Hindlimb muscle (tissue), 1 donor: Measurements from ENCODE around the gene ARPP21. TPM values are rescaled to one million over a fixed set of nuclear protein-coding genes. Genes with fewer than 3 reads are reported as not detected.

Source experiments
- DNase-seq: peaks from one replicate; pipeline ENCODE4 v3.0.0-alpha.2; 2013
- polyA plus RNA-seq: library from polyadenylated mRNA; unstranded; fragments of 120-200 nt; gene quantifications from one replicate; pipeline ENCODE4 v1.2.1, GENCODE V29; 2013; ENCODE audit not compliant: insufficient read length

ARPP21 gene
- polyA plus RNA-seq, 1 donor: 242 TPM

DNA sequence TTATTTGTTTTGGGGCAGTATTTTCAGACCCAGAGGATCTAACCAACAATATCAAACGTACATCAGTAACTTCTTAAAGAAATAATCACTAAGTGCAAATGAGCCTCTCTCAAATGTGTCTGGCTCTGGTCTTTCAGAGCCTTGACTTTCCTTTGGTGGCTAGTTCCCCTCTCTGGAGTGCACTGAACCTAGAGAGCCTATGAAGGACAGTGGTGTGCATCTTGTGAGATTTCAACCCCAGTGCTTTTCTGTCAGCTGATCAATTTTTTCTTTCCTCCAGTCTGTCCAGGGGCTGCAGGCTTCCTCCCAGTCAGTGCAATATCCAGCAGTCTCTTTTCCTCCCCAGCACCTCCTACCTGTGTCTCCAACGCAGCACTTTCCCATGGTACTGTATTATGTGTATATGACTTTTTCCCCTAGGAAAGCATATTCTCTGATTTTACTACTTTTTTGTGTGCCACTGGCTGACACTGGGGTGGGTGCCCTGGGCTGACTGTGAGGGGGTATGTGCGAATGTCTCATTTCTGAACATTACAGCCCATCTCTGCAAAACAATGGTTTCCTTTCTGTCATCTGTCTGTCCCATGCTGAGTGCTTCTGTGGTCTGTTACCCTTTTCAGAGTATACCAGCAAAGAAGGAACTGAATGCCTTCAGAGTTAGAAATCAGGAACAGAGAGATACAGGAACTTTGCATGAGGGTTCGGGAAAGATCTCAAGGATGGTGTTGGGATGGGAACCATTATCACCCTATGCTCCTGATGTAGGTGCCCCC is 98.8 kb downstream of the ARPP21 start:
- no peak for DNase-seq

DNA sequence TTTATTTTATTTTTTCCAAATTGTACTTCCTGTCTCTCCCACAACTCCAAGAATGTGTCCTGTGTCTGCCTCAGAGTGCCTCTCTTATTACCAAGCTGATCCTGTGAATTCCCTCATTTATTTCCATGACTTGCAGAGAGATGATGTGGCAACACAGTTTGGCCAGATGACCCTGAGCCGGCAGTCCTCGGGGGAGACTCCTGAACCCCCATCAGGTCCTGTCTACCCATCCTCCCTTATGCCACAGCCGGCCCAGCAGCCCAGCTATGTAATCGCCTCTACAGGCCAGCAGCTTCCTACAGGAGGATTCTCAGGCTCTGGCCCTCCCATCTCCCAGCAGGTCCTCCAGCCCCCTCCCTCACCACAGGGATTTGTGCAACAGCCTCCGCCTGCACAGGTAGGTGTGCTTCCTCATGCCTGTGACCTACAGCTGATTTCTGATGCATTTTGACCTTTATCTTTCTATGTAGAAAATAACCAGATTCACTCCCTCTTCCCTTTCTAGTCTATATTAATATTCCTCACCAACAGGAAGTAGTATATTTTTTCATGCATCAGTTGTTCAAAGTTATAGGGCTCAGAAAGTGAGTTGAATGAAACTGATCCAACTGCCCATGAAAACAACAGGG is 100.0 kb downstream of the ARPP21 start:
- DNase-seq: no peak

DNA sequence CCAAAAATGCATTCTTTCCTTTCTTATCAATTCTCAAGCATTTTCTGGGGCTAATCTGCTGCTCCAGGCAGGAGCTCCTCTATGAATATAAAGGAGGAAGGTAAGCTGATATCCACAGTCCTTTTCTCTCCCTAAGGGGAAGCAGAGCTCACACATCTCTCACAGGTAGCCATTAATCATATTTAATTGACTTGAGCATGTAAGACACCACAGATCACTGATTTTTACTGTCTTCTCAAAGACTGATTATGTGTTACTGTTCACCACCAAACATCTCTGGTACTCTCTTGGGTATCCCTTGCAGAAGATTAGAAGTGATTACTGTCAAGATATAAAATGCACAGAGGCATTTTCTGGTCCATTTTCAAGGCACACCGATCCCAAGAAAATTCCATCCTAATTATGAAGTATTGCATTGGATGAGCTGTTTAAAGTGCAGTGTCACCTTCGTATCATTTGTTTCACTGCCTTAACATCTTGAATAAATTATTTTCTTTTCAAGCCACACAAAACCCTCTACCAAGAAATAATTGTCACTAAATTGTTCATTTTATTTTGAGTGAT is 100.7 kb downstream of the ARPP21 start:
- DNase-seq: no peak

DNA sequence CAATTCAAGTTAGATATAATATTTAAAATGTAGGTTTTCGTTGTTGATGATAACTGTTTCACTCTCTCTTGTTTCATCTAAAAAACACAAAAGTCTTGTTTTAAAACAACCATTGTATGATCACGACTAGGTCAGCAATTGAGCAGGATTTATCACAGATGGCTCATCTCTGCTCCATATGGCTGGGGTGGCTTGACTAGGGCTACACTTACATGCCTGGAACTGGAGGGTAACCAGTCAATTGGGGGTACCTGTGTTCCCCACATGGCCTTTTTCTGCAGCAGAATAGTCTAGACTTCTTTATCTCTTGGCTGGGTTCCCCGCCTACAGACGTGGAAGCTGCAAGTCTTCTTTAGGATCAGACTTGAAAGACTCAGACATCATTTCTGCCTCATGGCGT is 103.9 kb downstream of the ARPP21 start:
- no peak for DNase-seq

DNA sequence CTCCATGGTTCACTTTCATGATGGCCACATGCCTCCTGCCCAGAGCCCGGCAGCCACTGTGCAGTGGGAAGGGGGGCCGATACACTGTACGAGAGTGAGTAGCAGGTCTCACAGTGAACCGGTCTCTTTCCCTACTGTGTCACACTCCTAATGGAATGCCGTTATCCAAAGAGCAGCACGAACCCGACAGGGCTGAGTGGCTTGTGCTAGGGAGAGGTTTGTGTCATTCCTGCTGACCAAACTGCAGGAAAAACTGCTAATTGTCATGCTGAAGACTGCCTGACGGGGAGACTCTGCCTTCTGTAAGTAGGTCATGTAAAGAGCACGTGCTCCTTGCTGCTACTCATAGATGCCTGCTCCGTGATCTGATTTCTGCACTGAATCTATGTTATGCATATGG is 105.1 kb downstream of the ARPP21 start:
- no peak for DNase-seq

DNA sequence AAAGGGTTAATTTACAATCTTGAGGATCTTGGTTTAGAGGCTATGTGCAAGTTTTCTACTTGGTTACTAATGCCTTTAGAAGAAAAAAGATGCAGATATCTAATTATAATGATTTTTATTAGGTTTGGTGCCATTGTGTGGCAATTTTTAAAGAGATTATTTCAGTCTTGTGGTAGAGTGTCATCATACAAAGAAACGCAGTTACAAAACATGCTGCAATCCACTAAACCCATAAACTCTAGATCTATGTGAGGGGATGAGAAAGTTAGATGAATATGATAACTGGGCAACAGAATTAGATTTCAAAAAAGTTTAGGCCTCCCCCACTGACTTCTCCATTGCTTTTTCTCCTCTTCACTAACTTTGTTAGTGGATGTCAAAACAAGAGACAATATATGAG is 106.0 kb downstream of the ARPP21 start:
- no peak for DNase-seq

DNA sequence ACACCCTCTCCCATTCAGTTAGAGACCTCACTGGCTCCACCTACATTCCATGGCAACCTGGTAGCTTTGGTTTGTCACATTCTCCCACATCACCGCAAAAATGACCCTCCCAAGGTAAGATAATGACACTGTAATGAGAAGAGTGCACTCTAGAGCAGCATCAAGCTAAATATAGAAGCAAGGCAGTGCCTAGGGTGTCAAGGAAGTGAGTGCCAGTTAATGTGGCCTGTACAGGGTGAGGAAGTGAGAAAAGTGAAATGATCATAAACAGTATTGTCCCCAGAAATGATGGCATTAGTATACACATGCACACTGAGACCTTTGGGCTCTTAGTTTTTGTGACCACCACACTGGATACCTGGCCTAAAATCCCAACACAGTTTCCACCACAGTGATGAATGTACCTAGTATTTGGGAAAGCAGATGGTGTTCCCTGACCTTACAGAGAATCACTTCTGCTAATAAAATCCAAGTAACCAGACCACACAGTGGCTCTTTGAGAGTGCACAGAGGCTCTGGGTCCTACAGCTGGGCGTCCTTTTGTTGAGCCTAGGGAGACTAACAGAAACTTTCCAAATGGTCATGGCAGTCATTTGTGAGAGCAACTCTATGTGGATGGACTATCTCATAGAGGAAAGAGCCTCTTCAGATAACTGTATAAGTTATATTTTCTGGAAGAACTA is 106.6 kb downstream of the ARPP21 start:
- no peak for DNase-seq

DNA sequence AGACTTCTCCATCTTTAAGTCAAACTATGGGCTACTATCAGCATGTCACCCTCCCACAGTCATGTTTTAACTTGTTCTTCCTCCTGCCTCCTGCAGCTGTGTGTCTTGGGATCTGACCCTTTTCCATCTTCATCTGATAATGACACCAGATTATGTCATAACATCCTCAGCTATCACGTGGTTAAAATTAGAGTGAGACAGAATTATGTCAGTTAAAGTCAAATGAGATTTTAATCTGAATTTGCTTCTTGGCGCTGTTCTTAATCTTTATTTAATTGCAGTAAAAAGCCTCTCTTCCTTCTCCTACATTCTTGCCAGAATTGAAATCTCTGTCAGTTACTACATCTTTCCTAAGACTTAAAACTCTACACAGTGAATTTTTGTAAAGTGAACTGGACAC is 107.2 kb downstream of the ARPP21 start:
- no peak for DNase-seq

DNA sequence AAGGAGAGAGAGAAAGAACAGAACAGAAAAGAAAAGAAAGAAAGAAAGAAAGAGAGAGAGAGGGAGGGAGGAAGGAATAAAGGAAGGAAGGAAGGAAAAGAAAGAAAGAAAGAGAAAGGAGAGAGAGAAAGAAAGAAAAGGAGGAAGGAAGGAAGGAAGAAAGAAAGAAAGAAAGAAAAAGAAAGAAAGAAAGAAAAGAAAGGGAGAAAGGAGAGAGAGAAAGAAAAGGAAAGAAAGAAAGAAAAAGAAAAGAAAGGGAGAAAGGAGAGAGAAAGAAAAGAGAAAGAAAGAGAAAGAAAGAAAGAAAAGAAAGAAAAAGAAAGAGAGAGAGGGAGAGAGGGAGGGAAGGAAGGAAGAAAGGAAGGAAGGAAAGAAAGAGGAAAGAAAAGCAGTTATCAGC is 108.8 kb downstream of the ARPP21 start:
- no peak for DNase-seq

DNA sequence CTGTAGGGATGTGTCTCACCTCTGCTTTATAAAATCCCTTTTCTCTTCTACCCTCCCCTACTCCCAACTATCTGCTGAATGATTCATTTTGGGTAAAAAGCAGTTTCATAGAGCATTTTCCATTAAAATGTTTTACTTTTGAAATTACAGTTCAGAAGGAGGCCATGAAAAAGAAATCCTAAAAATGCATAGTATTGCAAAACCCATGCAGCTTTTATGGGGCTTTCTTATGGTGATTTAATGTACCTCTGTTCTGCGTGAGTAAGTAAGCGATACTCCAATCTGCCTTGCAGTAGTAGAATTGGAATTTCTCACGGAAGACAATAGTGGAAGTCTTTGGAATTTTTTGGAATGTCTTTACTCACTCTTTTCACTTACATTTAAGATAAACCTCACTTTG is 111.9 kb downstream of the ARPP21 start:
- no peak for DNase-seq

DNA sequence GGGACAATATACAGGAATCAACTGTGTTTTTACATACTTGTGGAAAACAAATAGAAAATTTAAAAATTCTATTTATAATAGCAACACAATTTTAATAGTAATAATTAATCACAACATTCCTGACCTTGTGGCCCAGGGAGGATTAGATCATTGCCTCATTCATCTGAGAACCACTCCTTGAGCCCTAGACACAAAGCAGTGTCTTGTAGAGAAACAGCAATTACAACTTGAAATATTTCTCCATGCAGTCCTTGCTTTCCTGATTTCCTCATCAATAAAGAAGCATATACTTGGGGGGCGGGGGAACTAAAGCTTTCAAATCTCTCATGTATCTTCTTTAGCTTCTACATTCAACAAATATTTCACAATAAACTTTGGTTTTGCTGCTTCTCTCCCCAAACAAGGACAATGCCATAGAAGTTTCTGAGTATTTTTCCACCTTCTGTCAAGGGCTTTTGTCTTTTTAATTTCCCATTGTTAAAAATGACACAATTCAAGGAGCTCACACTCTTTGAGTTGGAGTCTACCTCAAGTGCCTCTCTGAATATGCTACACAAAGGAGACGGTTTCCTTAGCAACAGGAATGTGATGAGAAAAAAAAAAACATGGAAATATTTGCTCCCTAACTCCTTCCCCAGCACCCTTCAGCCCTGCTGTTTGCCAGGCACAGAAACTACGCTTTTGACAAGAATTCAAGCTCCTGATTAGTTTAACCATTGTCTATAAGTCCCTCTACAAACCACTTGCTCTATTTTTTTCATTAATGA is 118.8 kb downstream of the ARPP21 start:
- DNase-seq: no peak

DNA sequence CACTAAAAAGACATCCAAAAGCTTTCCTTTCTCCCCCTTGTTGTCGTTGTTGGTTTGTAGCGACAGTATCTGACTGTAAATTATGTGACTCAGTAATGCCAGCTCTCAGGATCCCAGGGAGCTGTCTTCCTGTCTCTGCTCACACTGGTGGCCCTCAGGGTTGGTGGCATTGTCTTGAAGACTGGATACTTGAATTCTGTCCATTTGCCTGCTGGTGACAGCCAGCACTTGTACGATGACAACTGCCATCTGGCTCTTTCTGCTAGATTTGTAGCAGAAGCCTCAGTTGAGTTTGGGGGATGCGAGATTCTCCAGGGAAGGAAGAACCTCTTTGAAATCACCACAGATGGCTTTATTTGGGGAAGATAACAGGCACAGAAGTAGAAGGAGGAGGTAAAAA is 120.8 kb downstream of the ARPP21 start:
- no peak for DNase-seq

DNA sequence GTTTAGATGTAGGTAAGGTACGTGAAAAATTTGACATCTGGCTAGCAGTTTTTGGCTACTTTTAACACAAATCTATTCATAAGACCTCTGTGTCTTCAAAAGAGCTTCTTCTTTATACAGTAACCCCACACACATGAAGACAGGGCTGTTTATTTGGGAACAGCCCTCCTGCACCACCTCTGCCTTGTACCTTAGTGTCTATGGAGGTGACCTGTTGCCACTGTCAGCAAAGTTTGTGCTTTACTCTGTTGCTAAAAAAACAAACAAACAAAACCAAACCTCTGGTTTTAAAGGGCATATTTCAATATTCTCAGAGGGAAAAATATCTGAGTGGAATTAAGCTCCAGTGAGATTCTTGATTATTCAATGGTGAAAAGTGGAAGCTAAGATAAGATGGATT is 122.0 kb downstream of the ARPP21 start:
- no peak for DNase-seq

DNA sequence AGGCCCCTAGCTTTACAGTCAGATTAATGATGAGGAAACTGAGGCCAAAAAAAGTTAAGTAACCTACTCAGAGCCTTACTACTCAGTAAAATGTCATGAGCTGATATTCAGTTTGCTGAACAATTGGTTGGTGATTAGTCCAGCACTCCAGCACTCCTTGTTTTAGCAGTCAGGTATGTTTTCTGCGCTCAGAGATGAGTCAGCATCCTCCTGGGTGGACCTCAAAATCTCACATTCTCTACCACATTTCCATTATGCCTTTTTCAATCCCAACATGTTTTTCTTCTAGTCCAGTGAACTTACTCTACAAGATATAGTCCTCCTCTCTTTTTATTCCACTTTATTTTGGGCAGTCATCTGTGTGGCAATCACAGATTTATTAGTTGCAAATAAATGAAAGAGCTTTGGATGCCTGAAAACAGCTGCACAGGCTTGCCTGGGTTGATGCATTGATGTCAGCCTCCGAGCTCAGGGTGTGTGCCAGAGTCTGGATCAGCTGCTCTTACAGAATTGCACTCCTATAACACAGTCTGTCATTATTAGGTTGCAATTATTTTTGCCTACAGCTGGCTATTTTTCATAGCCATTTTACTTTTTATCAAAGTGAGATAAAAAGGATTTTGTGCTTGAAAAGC is 133.2 kb downstream of the ARPP21 start:
- peak; percentile 19 for DNase-seq

DNA sequence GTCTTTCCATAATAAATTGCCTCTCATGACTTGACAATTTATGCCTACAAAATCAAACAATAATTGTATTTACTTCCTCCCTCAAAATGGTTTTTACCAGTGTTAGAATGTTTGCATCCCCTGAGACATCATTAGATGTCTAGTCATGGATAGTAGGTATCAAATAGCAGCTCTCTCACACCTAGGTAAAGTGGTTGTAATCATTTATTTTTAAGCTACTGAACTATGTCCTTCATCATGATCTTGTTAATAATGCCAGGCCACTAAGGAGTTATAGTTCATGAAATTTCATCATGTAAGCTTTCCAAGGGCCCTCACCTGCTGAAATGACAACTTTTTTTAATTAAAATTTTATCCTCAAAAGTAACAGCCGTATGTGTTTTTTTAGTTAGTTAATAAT is 134.1 kb downstream of the ARPP21 start:
- no peak for DNase-seq

DNA sequence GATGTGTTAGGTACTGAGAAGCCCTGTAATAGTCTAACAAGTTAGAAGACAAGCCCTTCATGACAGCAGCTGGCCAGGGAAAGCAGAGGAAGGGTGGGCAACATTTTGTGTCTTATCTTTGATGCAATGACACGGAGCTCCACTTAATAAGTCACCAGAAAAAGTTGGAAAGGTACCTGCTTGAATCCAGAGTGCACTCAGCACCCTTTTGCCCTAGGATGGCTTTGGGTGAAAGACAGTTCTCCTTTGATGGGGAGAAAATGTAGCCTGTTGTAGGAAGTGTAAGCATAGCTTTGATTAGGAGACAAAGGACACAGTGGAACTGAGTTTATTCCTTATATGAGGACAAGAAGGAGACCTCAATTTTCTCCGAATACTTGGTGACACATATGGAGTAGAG is 137.0 kb downstream of the ARPP21 start:
- no peak for DNase-seq

DNA sequence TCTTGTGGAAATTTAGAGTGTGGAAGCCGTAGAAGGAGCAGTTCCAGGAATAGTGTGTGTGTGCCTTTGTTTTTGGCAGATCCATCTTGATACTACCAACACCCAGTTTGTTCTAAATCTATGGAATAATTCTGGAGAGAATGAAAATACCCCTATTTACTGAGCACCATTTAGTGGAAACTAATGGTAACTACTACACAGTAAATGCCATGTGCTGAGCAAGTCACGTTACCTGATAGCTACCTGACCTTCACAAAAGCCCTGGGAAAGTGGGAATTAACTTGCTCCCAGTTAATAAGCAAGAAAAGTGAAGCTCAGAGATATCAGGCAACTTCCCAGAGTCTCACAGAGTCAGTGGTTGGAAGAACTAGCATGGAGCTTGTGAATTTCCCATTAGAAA is 137.7 kb downstream of the ARPP21 start:
- DNase-seq: no peak

DNA sequence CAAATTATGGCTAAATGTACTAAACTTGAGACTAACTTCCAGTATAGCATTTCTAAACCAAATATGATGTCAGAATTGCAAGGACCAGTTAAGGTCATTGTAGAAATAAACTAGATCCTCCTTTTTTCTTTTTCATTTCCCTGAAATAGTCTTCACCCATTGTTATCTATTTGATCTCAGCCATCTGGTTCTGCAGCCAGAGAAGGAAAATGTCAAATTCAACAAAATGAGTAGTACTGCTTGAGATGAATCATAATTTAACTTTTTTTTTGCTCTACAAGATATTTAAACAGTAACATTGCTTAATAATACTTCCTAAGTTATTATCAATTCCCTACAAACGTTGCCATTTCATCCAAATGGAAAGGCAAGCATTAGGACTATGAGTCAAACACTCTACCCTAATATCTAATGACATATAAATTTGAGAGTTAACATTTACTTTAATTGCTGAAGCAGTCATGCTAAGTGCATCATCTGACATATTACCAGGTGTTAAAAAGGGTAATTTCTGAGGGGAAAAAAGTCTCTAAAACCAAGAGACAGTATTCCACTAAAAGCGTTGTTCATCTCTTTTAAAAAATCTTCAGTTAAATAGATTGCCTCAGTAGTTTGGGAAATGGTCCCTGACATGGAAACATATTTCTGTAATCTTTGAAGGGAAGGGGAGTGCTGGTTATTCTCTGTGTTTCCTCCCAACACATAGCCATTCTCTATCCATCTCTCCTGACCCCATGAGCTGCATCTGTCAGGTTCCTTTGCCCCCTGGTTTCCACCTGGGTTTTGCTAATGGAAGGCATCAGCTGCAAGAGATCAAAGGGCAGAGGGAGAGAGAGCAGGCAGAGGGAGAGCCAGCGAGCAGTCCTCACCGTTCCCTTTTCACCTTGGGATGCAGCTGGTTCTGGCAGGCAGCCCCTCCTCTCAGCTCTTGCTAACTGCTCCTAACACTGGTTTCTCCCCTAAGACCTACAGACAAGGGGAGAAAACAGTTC is 138.5 kb downstream of the ARPP21 start:
- DNase-seq: no peak

DNA sequence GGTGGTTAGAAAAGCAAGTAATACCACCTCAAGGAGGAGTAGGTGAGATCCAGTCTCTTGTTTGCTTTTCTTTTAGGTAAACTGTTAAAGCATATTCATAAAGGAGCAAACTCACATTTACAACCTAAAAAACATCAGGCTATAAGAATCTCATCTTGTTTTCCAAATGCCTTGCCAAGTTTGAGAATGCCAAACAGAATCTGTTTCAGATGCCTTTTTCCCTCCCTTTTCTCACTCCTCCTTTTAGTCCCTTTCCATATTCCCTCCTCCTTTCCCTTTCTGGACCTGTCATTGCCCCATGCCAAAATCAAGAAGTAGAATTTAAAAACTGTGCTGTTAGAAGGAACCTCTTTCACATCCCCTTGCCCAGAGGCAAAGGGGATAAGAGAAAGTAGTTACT is 140.3 kb downstream of the ARPP21 start:
- peak; percentile 3 for DNase-seq

DNA sequence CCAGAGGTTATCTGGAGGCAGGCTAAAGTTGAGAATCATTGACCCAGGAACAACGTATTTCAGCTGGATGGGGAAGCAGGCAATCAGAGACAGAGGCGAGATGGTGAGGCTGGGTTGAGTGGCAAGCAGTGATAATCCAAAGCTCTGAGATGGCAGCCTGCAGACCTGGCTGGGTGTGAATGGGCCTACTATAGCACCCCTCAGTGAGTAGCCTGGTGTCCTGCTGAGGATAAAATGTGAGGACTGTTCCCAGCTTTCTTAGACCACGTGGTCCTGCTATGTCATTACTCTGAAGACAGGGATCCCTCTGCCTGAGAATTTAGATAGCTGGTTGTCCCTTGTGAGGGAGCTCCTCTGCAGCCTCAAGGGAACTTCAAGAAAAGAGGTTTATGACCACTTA is 141.5 kb downstream of the ARPP21 start:
- DNase-seq: no peak

DNA sequence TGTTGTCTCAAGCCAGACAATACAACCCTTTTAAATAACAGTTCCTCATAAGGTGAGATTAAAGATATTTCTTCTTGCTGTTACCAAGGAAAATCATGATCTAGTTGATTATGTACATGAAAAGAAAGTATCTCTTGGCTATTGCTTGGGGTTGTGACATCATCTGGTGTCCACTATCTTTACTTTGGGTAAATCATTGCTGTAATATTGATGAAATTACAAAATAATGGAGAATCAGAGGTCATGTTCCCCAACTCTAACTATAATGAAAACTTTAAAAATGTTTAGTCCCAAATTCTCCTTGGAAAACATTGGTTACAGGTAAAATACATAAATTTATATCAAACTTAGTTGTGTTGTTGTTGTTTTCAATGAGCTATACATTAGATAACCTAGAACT is 142.2 kb downstream of the ARPP21 start:
- DNase-seq: no peak
